ENCODE data around the gene AKR1D1. TPM values are rescaled to one million over a fixed set of nuclear protein-coding genes. Genes with fewer than 3 reads are reported as not detected.
"Not testable (repeated sequence)": the region's sequence is repeated elsewhere in the genome, so short reads cannot be mapped to it uniquely, and the experiment has no call there.

Gene AKR1D1
- total RNA-seq, 2 experiments from 2014 or later, result not detected

- Mint-ChIP-seq H3K9me3 (ENCODE audit: low read depth) (peaks cover 2% of the 10 kb centered on the region), H3K27me3 (no peaks in the 10 kb centered on the region), H3K4me3 (no peak overlapping the region), H3K27ac (no peak overlapping the region), H3K4me1 (no peaks in the 10 kb centered on the region), H3K36me3 (ENCODE audit: low read depth) (no peaks in the 10 kb centered on the region)
- CTCF ChIA-PET, result interaction anchor here (0.7 kb wide), 1 partner anchor 454 kb away, joined by 3 read pairs; no protein-coding TSS in a partner anchor
- no peak for ATAC-seq
- DNase-seq, result no peak
- intact Hi-C loops (cut with DNase I, micrococcal nuclease), result no loop called here
- POLR2A ChIA-PET, result no interaction called here
Measured at GRCh38 chr7:138126928-138127327, 50.7 kb downstream of the AKR1D1 start.

DNA sequence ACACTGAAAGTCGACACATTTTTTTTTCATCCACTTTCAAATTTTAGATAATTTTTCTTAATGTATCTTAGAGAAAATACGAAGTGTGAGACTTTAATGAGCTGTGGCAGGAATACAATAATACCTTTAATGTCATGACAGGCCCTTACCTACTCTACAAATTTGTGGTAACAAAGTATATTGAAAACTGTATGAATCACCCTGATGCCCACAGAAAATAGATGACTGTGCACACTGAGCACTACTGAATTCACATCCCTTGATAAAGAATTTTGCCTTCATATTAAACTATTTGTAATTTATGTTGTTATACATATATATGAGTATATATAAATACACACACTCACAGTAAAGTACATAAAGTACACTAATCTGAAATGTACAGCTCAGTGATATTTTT is 51.7 kb downstream of the AKR1D1 start:
- Mint-ChIP-seq H3K4me3 (no peak overlapping the region), H3K27me3 (no peaks in the 10 kb centered on the region), H3K9me3 (ENCODE audit: low read depth) (peaks cover 2% of the 10 kb centered on the region), H3K4me1 (no peaks in the 10 kb centered on the region), H3K36me3 (ENCODE audit: low read depth) (no peaks in the 10 kb centered on the region), H3K27ac (no peak overlapping the region)
- intact Hi-C loops (cut with DNase I, micrococcal nuclease), result no loop called here
- CTCF ChIA-PET, result interaction anchor here (0.6 to 0.7 kb wide), 2 partner anchors 49 to 1702 kb away, joined by 3 read pairs; no protein-coding TSS in a partner anchor
- ATAC-seq, result no peak
- DNase-seq, result no peak
- POLR2A ChIA-PET, result no interaction called here

DNA sequence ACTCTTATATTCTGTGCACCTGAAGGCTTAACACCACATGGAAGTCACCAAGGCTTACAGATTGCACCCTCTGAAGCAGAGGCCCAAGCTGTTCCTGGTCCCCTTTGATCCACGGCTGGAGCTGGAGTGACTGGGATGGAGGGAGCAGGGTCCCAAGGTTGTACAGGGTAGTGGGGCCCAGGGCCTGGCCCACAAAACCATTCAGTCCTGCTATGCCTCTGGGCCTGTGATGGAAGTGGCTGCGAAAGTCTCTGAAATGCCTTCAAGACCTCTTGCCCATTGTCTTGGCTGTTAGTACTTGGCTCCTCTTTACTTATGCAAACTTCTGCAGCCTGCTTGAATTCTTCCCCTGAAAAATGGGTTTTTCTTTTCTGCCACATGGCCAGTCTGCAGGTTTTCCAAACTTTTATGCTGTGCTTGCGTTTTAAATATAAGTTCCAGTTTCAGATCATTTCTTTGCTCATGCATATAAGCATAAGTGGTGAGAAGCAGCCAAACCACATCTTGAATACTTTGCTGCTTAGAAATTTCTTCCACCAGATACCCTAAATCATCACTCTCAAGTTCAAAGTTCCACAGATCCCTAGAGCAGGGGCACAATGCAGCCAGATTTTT is 53.4 kb downstream of the AKR1D1 start:
- H3K27me3 Mint-ChIP-seq, result no peaks in the 10 kb centered on the region
- DNase-seq, result no peak
- H3K9me3 Mint-ChIP-seq (ENCODE audit: low read depth), result peaks cover 2% of the 10 kb centered on the region
- H3K4me1 Mint-ChIP-seq, result no peaks in the 10 kb centered on the region
- ChIA-PET CTCF (no interaction called here), POLR2A (no interaction called here)
- no peaks in the 10 kb centered on the region for H3K36me3 Mint-ChIP-seq (ENCODE audit: low read depth)
- intact Hi-C loops (cut with DNase I, micrococcal nuclease), result no loop called here
- ATAC-seq, result no peak
- no peak overlapping the region for H3K4me3 Mint-ChIP-seq
- no peak overlapping the region for H3K27ac Mint-ChIP-seq

DNA sequence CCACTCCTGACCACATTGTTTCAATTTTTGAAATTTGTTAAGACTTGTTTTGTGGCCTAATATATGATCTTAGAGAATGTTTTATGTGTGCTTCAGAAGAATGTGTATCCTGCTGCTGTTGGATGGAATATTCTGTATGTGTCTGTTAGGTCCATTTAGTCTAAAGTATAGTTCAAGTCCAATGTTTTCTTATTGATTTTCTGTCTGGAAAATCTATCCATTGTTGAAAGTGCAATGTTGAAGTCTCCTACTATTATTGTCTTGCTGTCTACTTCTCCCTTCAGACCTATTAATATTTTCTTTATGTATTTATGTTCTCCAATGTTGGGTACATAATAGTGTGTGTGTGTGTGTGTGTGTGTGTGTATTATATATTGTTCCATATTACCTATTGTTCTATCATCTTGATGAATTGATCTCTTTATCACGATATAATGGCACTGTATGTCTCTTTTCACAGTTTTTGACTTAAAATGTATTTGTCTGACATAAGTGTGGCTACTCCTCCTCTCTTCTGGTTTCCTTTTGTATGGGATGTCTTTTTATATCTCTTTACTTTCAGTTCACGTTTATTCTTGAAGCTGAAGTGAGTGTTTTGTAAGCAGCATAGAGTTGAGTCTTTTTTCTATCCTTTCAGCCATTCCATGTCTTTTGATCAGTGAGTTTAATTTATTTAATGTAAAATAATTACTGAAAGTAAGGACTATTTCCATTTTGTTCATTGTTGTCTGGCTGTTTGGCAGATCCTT is 61.3 kb downstream of the AKR1D1 start:
- intact Hi-C loops (cut with DNase I, micrococcal nuclease), result no loop called here
- Mint-ChIP-seq H3K27ac (no peak overlapping the region), H3K4me3 (no peak overlapping the region), H3K36me3 (ENCODE audit: low read depth) (no peaks in the 10 kb centered on the region), H3K4me1 (no peaks in the 10 kb centered on the region), H3K27me3 (peaks cover 16% of the 10 kb centered on the region), H3K9me3 (ENCODE audit: low read depth) (no peaks in the 10 kb centered on the region)
- no peak for ATAC-seq
- POLR2A ChIA-PET, result no interaction called here
- DNase-seq, result no peak
- CTCF ChIA-PET, result no interaction called here

DNA sequence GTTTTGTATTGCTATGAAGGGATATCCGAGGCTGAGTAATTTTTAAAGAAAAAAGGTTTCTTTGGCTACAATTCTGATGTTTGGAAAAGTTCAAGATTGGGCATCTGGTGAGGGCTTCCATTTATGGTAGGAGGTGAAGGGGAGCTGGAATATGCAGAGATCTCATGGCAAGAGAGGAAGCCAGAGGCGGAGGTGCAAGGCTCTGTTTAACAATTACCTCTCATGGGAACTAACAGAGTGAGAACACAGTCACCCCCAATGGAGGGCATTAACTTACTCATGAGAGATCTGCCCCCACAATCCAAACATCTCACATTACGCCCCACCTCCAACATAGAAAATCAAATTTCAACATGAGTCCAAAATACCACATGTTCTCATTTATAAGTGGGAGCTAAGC is 62.0 kb downstream of the AKR1D1 start:
- H3K4me3 Mint-ChIP-seq, result no peak overlapping the region
- intact Hi-C loops (cut with DNase I, micrococcal nuclease), result no loop called here
- POLR2A ChIA-PET, result no interaction called here
- no peaks in the 10 kb centered on the region for H3K36me3 Mint-ChIP-seq (ENCODE audit: low read depth)
- no peak for ATAC-seq
- H3K9me3 Mint-ChIP-seq (ENCODE audit: low read depth), result no peaks in the 10 kb centered on the region
- no peaks in the 10 kb centered on the region for H3K4me1 Mint-ChIP-seq
- CTCF ChIA-PET, result interaction anchor here (1.0 kb wide), 1 partner anchor 476 kb away, joined by 3 read pairs; no protein-coding TSS in a partner anchor
- peaks cover 16% of the 10 kb centered on the region for H3K27me3 Mint-ChIP-seq
- no peak for DNase-seq
- H3K27ac Mint-ChIP-seq, result no peak overlapping the region

DNA sequence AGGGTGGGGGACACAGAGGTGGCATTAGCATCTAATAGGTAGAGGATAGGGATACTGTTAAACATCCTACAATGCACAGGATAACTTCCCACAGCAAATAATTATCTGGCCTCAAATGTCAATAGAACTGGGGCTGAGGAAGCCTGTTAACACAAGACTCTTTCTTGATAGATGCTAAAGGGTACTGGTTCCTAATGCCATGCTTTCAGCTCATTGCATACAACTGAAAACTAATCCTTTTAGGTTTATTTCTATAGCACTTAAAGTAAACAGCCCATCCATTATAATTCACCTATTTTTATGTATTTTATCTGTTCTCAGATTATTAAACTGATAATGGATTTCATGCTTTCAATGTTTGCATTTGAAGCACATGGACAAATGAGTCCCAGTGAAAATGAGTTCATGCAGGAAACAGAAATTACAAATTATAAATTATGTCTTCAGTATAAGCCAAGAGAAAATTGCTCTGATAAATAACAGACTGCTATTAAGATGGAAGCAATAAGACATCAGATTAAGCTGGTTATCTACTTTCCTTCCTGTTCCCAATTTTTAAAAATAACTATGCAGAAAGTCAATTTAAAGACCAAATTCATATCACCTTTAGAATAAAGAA is 66.4 kb downstream of the AKR1D1 start:
- H3K4me1 Mint-ChIP-seq, result peaks cover 9% of the 10 kb centered on the region
- ATAC-seq (no peak), DNase-seq (no peak)
- H3K9me3 Mint-ChIP-seq (ENCODE audit: low read depth), result no peaks in the 10 kb centered on the region
- peaks cover 22% of the 10 kb centered on the region for H3K27me3 Mint-ChIP-seq
- no peak overlapping the region for H3K4me3 Mint-ChIP-seq
- H3K27ac Mint-ChIP-seq, result no peak overlapping the region
- intact Hi-C loops (cut with DNase I, micrococcal nuclease), result no loop called here
- CTCF ChIA-PET, result no interaction called here
- no peaks in the 10 kb centered on the region for H3K36me3 Mint-ChIP-seq (ENCODE audit: low read depth)
- POLR2A ChIA-PET, result no interaction called here

GRCh38 chr7:138144958-138145357 is 68.7 kb downstream of the AKR1D1 start:
- Mint-ChIP-seq H3K27ac (no peak overlapping the region), H3K4me1 (peaks cover 9% of the 10 kb centered on the region), H3K27me3 (peaks cover 13% of the 10 kb centered on the region), H3K9me3 (ENCODE audit: low read depth) (no peaks in the 10 kb centered on the region), H3K4me3 (no peak overlapping the region), H3K36me3 (ENCODE audit: low read depth) (no peaks in the 10 kb centered on the region)
- DNase-seq (no peak), ATAC-seq (no peak)
- CTCF ChIA-PET, result interaction anchor here (0.7 kb wide), 1 partner anchor 415 kb away, joined by 3 read pairs; no protein-coding TSS in a partner anchor
- POLR2A ChIA-PET, result no interaction called here
- intact Hi-C loops (cut with DNase I, micrococcal nuclease), result no loop called here

GRCh38 chr7:138146221-138146620 is 70.0 kb downstream of the AKR1D1 start:
- intact Hi-C loops (cut with DNase I, micrococcal nuclease); DNase-seq; H3K27ac Mint-ChIP-seq; H3K4me1 Mint-ChIP-seq; CTCF ChIA-PET; ATAC-seq; H3K4me3 Mint-ChIP-seq; H3K9me3 Mint-ChIP-seq (ENCODE audit: low read depth); POLR2A ChIA-PET; H3K36me3 Mint-ChIP-seq (ENCODE audit: low read depth): not testable (repeated sequence)
- H3K27me3 Mint-ChIP-seq, result peaks cover 13% of the 10 kb centered on the region

DNA sequence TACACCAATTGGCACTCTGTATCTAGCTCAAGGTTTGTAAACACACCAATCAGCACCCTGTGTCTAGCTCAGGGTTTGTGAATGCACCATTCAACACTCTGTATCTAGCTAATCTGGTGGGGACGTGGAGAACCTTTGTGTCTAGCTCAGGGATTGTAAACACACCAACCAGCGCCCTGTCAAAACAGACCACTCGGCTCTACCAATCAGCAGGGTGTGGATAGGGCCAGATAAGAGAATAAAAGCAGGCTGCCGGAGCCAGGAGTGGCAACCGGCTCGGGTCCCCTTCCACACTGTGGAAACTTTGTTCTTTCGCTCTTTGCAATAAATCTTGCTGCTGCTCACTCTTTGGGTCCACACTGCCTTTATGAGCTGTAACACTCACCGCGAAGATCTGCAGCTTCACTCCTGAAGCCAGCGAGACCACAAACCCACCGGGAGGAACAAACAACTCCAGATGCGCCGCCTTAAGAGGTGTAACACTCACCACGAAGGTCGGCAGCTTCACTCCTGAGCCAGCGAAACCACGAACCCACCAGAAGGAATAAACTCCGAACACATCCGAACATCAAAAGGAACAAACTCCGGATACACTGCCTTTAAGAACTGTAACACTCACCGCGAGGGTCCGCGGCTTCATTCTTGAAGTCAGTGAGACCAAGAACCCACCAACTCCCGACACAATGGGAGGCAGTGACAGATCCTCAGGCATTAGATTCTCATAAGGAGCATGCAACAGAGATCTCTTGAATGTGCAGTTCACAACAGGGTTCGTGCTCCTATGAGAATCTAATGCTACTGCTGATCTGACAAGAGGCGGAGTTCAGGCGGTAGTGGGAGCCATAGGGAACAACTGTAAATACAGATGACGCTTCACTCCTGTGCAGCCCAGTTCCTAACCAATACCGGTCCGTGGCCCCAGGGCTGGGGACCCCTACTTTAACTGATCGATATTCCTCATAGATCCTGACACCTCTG is 70.8 kb downstream of the AKR1D1 start:
- H3K36me3 Mint-ChIP-seq (ENCODE audit: low read depth); H3K4me1 Mint-ChIP-seq; POLR2A ChIA-PET; intact Hi-C loops (cut with DNase I, micrococcal nuclease); ATAC-seq; H3K9me3 Mint-ChIP-seq (ENCODE audit: low read depth): not testable (repeated sequence)
- H3K27ac Mint-ChIP-seq, result peak overlapping the region; percentile 9
- peaks cover 13% of the 10 kb centered on the region for H3K27me3 Mint-ChIP-seq
- CTCF ChIA-PET, result interaction anchor here (1.3 kb wide), 1 partner anchor 11 kb away, joined by 3 read pairs; no protein-coding TSS in a partner anchor
- H3K4me3 Mint-ChIP-seq, result peak overlapping the region; percentile 62
- peak; percentile 13 for DNase-seq

DNA sequence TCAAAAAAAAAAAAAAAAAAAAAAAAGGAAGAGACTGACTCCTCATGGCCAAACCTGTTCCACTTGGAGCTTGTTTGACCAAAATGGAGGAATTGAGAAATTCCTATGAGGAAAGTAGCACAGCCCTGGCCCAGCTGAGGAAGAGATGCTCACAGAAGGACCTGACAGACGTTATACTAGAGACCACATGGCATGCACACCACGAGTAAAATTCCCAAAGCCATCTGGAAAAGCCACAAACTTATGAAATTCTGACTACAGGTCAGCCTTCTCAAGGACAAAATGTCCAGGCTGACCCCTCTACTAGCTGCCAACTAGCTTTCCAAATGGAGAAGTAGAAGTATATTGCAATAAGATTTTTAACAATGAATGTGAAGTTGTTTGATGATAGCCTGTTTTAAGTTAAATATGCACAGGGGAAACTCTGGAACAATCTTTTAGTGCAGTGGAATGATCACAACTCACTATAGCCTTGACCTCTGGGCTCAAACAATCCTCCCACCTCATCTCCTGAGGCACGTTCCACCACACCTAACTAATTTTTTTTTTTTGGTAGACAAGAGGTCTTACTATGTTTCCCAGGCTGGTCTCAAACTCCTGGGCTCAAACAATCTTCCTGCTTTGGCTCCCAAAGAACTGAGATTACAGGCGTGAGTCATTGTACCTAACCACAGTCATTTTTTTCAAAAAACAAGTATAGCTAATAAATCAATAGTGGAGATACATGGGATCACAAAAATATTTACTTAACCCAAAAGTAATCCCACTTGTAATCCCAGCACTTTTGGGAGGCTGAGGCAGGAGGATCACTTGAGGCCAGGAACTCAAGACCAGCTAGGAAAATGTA is 75.7 kb downstream of the AKR1D1 start:
- Mint-ChIP-seq H3K36me3 (ENCODE audit: low read depth) (no peaks in the 10 kb centered on the region), H3K4me3 (no peak overlapping the region), H3K9me3 (ENCODE audit: low read depth) (no peaks in the 10 kb centered on the region), H3K27ac (no peak overlapping the region), H3K27me3 (peaks cover 1% of the 10 kb centered on the region), H3K4me1 (peaks cover 5% of the 10 kb centered on the region)
- ATAC-seq (no peak), DNase-seq (no peak)
- ChIA-PET POLR2A (no interaction called here), CTCF (interaction anchor here (0.5 to 1.3 kb wide), 3 partner anchors 10 to 587 kb away, joined by 3 read pairs; no protein-coding TSS in a partner anchor)
- intact Hi-C loops (cut with DNase I, micrococcal nuclease), result no loop called here
